Measurements from ENCODE around the gene NRP1.
"Not testable (repeated sequence)": the region's sequence is repeated elsewhere in the genome, so short reads cannot be mapped to it uniquely, and the experiment has no call there.

Gene NRP1

GRCh38 chr10:33153251-33153967 lies 181.1 kb downstream of the NRP1 start:
- DNase-seq: no peak

DNA sequence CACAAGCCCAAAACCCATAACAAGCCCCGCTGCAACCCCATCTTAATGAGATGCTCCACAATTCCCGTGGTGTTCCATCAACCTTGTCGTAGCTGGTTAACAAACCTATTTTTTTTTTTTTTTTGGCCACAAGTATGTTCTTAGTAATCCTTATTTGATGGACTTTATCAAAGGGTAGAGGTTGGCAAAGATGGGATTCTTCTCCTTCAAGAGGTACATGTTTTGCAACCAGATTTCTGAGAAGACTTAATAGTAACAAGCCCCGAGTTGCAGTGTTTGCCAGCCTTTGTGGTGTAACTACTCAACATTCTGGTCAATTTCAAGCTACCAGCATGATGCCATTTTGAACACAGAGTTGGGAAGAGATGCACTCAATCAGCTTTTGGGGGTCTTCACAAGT lies 181.7 kb downstream of the NRP1 start:
- DNase-seq: no peak

- DNase-seq: no peak
Observed at GRCh38 chr10:33152146-33152545, 182.3 kb downstream of the NRP1 start.

- no peak for DNase-seq
Observed at GRCh38 chr10:33151344-33151864, 183.1 kb downstream of the NRP1 start.

GRCh38 chr10:33150889-33151288 lies 183.6 kb downstream of the NRP1 start:
- DNase-seq: no peak

GRCh38 chr10:33150146-33150545 lies 184.3 kb downstream of the NRP1 start:
- DNase-seq: no peak

- no peak for DNase-seq
Observed at GRCh38 chr10:33147013-33147310, 187.5 kb downstream of the NRP1 start.

DNA sequence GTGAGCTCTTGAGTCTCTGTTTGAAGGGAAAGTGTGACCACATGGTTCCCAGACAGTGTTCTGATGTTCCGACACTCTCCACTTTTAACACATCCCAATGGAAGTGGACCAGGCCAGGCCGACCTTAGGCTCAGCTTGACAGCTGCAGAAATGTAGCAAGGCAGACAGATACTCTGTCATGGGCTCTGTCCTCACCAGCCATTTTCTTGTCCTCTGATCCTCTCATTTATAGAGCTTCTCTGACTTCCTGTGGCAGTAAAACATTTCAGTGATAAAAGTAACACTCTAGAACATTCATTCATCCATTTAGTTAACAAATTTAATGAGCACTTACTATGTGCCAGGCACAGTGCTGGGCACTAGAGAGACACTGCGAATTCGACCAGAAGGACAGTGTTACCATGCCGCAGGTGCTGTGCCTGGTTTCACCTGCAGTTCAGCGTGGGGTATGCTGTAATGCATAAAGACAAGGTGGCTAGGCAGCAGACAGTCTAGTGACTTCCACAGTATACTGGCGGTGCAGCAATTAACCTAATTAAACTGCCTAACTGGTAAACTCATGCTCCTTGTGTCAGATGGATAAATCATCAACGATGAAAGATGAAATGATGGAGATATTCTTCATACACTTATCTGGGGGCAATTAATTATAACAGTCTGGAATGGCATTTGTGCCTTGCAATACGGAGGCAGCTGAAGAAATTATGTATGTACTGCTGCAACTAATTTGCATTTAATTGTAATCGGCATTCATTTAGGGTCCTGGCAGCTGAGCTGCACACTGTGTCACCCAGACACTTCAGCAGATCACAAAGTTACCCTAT lies 188.1 kb downstream of the NRP1 start:
- peak in 2 of 58 donors; percentile 3 to 9 for DNase-seq

- DNase-seq: peak in 26 of 58 donors; percentile 3 to 38 (median 13)
Observed at GRCh38 chr10:33145451-33146188, 188.8 kb downstream of the NRP1 start.

DNA sequence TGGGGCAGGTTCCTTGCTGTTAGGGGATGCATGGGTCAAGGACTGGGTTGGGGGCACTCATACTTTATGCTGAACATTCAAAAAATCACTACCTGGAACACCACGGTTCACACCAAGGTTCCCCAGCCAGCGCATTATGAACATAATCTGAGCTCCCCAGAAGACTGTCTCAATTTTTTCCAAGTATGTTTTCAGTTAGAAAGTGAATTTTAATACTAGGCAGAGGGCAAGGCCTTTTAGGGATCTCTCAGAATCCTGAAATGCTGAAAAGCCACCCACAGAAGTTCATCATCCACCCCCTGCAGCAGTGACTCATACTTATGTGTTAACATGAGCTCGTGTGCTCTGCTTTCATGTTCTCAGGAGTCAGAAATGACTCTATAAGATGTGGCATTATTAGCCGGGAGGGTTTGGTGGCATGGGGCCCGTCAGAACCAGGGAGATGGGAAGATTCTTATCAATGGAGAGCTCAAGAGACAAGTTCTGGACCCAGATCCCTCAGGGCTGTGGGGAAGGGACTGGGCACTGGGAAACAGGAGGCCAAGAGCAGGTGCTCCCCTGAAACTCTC lies 191.2 kb downstream of the NRP1 start:
- peak in 1 of 58 donors; percentile 13 for DNase-seq

GRCh38 chr10:33142295-33142694 lies 192.2 kb downstream of the NRP1 start:
- no peak for DNase-seq

DNA sequence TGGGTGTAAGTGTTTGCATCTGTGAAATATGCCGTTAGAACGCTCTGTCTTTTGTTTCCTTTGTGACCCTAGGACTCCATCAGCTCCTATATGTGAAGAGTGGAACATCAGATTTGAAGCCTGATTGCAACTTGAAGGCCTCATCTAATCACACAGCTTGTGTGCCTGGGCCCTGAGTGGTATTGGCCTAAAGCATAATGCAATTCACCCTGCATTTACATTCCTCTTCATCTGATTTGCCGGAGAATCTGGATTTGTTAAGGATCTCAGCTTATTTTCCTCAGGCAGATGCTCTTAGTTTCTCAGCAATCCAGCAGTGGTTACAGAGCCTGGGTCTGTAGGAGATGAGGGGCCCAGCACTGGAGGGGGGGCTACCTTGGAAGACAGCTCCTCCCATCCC lies 193.2 kb downstream of the NRP1 start:
- no peak for DNase-seq

- DNase-seq: no peak
Observed at GRCh38 chr10:33139181-33139646, 195.3 kb downstream of the NRP1 start.

DNA sequence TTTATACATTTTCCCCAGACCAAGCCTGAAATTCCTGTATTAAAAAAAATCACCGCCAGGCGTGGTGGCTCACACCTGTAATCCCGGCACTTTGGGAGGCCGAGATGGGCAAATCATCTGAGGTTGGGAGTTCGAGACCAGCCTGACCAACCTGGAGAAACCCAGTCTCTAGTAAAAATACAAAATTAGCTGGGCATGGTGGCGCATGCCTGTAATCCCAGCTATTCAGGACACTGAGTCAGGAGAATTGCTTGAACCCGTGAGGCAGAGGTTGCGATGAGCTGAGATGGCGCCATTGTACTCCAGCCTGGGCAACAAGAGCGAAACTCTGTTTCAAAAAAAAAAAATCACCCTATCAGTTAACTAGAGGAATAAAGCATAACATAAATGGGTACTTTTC lies 195.8 kb downstream of the NRP1 start:
- not testable (repeated sequence) for DNase-seq

GRCh38 chr10:33137356-33138005 lies 197.0 kb downstream of the NRP1 start:
- no peak for DNase-seq

- no peak for DNase-seq
Observed at GRCh38 chr10:33136781-33137180, 197.7 kb downstream of the NRP1 start.

DNA sequence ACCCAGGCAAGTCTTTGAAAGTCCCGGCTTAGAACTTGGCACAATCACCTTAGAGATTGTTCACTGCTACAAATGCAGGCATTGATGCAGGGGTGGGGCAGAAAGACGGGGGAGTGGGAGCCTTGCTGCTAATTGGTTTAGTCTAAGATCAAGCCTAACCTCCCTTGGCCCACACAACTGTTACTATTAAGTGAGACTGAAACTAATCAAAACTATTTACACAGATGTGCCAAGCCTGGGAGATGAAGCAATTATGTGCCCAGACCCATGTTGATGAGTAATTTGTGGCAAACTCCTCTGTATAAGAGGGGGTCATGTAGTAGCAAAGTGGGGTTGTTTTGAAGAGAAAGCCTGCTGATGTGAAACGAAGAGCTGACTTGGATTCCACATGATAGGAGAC lies 198.2 kb downstream of the NRP1 start:
- no peak for DNase-seq

DNA sequence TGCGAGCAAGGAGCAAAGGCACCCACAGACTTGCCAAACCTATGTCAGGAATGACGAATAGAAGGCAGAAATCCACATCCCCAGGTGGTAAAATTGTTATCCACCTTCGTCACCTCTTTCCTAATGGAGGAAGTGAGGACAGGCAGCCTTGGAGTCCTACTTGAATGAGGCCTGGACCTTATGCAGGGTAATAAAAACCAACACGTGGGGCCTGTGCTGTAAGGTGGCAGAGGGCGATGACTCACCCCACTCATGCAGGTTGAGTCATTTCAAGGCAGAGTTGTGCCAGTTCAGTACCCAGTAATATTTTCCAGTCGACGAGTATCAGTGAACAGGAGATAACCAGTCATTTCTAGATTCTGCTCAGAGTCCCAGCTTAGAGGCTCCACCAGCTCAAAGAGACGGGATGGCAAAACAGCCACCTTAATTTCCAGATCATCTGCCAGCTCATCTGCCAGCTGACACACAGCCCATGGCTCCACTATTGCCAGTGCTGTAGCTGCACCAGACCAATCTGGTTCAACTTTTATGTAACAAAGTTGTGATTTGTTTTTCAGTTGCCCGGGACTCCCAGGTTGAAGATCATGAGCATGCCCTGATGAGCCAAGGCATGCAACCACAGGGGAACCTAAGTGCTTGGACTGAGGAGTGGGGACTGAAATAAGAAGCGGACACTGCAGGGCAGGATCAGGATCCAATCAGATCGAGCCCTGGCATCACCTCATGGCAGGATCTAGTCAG lies 200.3 kb downstream of the NRP1 start:
- DNase-seq: peak in 1 of 58 donors; percentile 5

DNA sequence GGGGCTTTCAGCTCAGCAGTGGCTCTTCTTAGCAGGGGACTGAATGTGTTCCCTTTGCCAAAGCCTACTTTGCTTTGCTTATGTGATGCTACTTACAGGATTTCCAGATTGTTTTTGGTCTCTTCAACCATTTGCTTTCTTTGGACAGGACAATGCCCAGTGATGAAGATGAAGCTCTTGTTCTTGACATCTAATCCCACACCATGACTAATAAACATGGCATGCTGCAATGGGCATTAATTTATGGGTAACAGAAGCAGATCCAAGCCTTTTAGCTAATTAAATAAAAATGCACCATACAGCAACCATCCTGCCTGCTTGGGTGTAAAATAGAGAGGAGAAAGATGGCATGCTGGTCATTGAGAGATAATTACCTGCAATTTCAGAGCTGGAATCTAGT lies 200.9 kb downstream of the NRP1 start:
- DNase-seq: no peak

DNA sequence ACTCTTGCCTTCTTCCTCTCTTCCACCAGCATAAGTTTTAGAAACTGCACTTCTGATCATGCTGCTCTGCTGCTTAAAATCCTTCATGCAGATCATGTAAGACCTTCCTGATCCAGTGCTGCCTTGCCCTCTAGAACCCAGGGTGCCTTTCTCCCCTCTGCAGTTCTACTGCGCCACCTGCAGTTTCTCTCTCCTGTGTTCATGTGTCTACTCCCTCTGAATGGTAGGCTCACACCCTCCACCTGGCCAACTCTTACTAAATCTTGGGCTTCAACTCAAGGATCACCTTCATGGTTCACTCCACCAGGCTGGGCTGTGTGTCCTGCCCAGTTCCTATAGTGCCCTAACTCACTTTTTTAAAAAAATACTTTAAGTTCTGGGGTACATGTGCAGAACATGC lies 201.8 kb downstream of the NRP1 start:
- no peak for DNase-seq

Data from anterior cingulate cortex (tissue), 58 donors.